GM12878 (cell line): ENCODE data around the gene RNU5B-1. TPM values are rescaled to one million over a fixed set of nuclear protein-coding genes. Genes with fewer than 3 reads are reported as not detected.

Source experiments
- ATAC-seq: fragments of 200-7000 bp; cut with Tn5 transposase; 3 replicates; pipeline ENCODE4 v1.9.1; 2020; ENCODE audit warnings: mild to moderate bottlenecking, moderate library complexity
- BruUV-seq: library from RNA; stranded (reverse); fragments of 400-500 nt; replicated peaks from 2 replicates; lab custom pipeline; 2021; lab: Mats Ljungman, UMichigan
- CTCF ChIA-PET: fragments of 300-600 bp; sonication (Branson Sonifier 250); formaldehyde crosslinking; extraction: SDS; loops from one replicate; lab custom pipeline; 2021; ENCODE audit warnings: inconsistent platforms; lab: Yijun Ruan, JAX
- POLR2A ChIA-PET: fragments of 350-600 bp; formaldehyde crosslinking; extraction: SDS; loops from one replicate; lab custom pipeline; 2021; ENCODE audit warnings: inconsistent platforms; lab: Charles Lee
- RAD21 ChIA-PET: fragments of 300-600 bp; sonication (Branson Sonifier 250); formaldehyde crosslinking; loops from one replicate; lab custom pipeline; 2023; ENCODE audit warnings: antibody characterized with exemption; ENCODE audit not compliant: unreplicated experiment; lab: Charles Lee
- SMC1A ChIA-PET: fragments of 300-600 bp; sonication (Branson Sonifier 250); formaldehyde crosslinking; loops from one replicate; lab custom pipeline; 2023; ENCODE audit not compliant: unreplicated experiment, uncharacterized antibody; lab: Charles Lee
- DNase-seq: peaks from one replicate; pipeline ENCODE4 v3.0.0-alpha.2; 2011; ENCODE audit warnings: low read depth, low spot score
- FAIRE-seq: peaks from 3 replicates; lab custom pipeline; 2011; peaks lifted over from hg19 to GRCh38; lab: Jason Lieb, UNC
- H2AFZ ChIP-seq: 2 replicates; pipeline ENCODE4 v1.6.0; 2011; ENCODE audit warnings: low read depth, low read length, control low read depth; ENCODE audit not compliant: control insufficient read depth
- H3K27ac ChIP-seq: 2 replicates; pipeline ENCODE4 v1.5.1; 2011; ENCODE audit warnings: control low read depth; ENCODE audit not compliant: control insufficient read depth, insufficient read depth
- H3K27me3 ChIP-seq, 2 experiments: replicated peaks in 1 of 2; 2 replicates each; pipeline versions ENCODE4 v1.6.0 to v1.6.1; 2011; ENCODE audit warnings: low read length in 1 of 2; ENCODE audit not compliant: control insufficient read depth in 2 of 2, insufficient read depth in 2 of 2
- H3K36me3 ChIP-seq, 2 experiments: 2 replicates each; pipeline ENCODE4 v1.5.1; 2011; ENCODE audit warnings: low read length in 1 of 2; ENCODE audit not compliant: control insufficient read depth in 2 of 2, insufficient read depth in 2 of 2
- H3K4me1 ChIP-seq: 2 replicates; pipeline ENCODE4 v1.6.1; 2011; ENCODE audit warnings: mild to moderate bottlenecking, low read length, moderate library complexity, mixed read lengths; ENCODE audit not compliant: control insufficient read depth, insufficient read depth
- H3K4me2 ChIP-seq: 2 replicates; pipeline ENCODE4 v1.6.0; 2011; ENCODE audit warnings: control low read depth; ENCODE audit not compliant: control insufficient read depth, insufficient read depth
- H3K4me3 ChIP-seq: fragments of 200-600 bp; sonication (generic); 2 replicates; pipeline ENCODE4 v1.5.1; 2016
- H3K79me2 ChIP-seq: 2 replicates; pipeline ENCODE4 v1.6.0; 2011; ENCODE audit warnings: low read length; ENCODE audit not compliant: control insufficient read depth, insufficient read depth
- H3K9ac ChIP-seq: 2 replicates; pipeline ENCODE4 v1.8.0; 2011; ENCODE audit warnings: low read length, control low read depth, mixed read lengths; ENCODE audit not compliant: control insufficient read depth, insufficient read depth
- H3K9me3 ChIP-seq: replicated peaks from 3 replicates; pipeline ENCODE4 v1.5.1; 2011; ENCODE audit warnings: mild to moderate bottlenecking, low read length; ENCODE audit not compliant: control insufficient read depth, insufficient read depth
- H4K20me1 ChIP-seq: 2 replicates; pipeline ENCODE4 v1.6.0; 2011; ENCODE audit not compliant: control insufficient read depth, insufficient read depth
- BACH1 ChIP-seq: fragments of 450-650 bp; IDR thresholded peaks from 2 replicates; pipeline ENCODE4 v1.6.1; 2017; ENCODE audit warnings: mild to moderate bottlenecking, borderline replicate concordance
- BRCA1 ChIP-seq: IDR thresholded peaks from 2 replicates; pipeline ENCODE4 v1.6.1; 2011; ENCODE audit warnings: low read depth, low read length, improper control_type of control experiment
- EGR1 ChIP-seq, 2 experiments: IDR thresholded peaks; 1 replicate in 1 of 2; 2 replicates in 1 of 2; pipeline ENCODE4 v1.6.1; 2011 to 2012; ENCODE audit warnings: low read depth in 2 of 2, low read length in 2 of 2, borderline replicate concordance in 1 of 2, mild to moderate bottlenecking in 1 of 2, moderate library complexity in 1 of 2
- HDGF ChIP-seq: fragments of 450-650 bp; IDR thresholded peaks from 2 replicates; pipeline ENCODE4 v1.6.1; 2016; ENCODE audit warnings: antibody characterized with exemption
- POLR2A ChIP-seq: IDR thresholded peaks from 2 replicates; pipeline ENCODE4 v1.6.1; 2011; ENCODE audit warnings: low read depth, mild to moderate bottlenecking, low read length
- POLR2AphosphoS2 ChIP-seq: IDR thresholded peaks from 2 replicates; pipeline ENCODE4 v1.6.1; 2011; ENCODE audit warnings: low read depth, mild to moderate bottlenecking, low read length, improper control_type of control experiment, moderate library complexity
- ZBED1 ChIP-seq: IDR thresholded peaks from 2 replicates; pipeline ENCODE4 v1.6.1; 2016; ENCODE audit warnings: borderline replicate concordance
- ZSCAN29 ChIP-seq: fragments of 450-650 bp; IDR thresholded peaks from 2 replicates; pipeline ENCODE4 v1.6.1; 2017; ENCODE audit warnings: mild to moderate bottlenecking, moderate library complexity
- WGBS: methylation state at CpG from one replicate; pipeline ENCODE4 v1.1.6; 2016; ENCODE audit warnings: low lambda C conversion rate; ENCODE audit not compliant: insufficient replicate concordance, insufficient coverage; ENCODE audit errors: missing lambda C conversion rate; 5-methylcytosine and 5-hydroxymethylcytosine counted together
- in situ Hi-C: fragments of 300-500 bp; cut with MboI; formaldehyde crosslinking; loops from 9 replicates; pipeline ENCODE4 v1.14.3; 2018; ENCODE audit warnings: mixed read lengths
- intact Hi-C: fragments of 100-400 bp; cut with micrococcal nuclease; formaldehyde crosslinking; loops from one replicate; pipeline ENCODE4 v1.14.2; 2022; ENCODE audit not compliant: unreplicated experiment
- polyA plus RNA-seq, 11 experiments: library from polyadenylated mRNA; depleted of rRNA in 4 of 11; unstranded in 6 of 11; stranded (reverse) in 5 of 11; fragments of >200 nt; fragmentation: Nextera tagmentation in 4 of 11; fragmentation: Illumina TruSeq in 1 of 11; extraction: Ambion mirVana in 4 of 11; extraction: Trizol in 1 of 11; gene quantifications; 1 replicate in 1 of 11; 2 replicates in 10 of 11; pipeline versions ENCODE4 v1.2.1 to v1.2.3, GENCODE V29; 2011 to 2016; ENCODE audit warnings: inconsistent platforms in 2 of 11, missing spikeins in 2 of 11, low read depth in 1 of 11
- total RNA-seq, 4 experiments: library from RNA; depleted of rRNA in 3 of 4; stranded (reverse); fragments of >200 nt in 3 of 4; fragmentation: Illumina TruSeq in 1 of 4; extraction: Trizol in 1 of 4; gene quantifications; 2 replicates each; pipeline versions ENCODE4 v1.2.1 to v1.2.3, GENCODE V29; 2013 to 2021

The RNU5B-1 gene
- total and polyA plus RNA-seq, 10 of the 15 experiments (the other 5 are each of a cell fraction or from before 2014, with no cell fraction given), result 19.1 TPM; not detected in 9

DNA sequence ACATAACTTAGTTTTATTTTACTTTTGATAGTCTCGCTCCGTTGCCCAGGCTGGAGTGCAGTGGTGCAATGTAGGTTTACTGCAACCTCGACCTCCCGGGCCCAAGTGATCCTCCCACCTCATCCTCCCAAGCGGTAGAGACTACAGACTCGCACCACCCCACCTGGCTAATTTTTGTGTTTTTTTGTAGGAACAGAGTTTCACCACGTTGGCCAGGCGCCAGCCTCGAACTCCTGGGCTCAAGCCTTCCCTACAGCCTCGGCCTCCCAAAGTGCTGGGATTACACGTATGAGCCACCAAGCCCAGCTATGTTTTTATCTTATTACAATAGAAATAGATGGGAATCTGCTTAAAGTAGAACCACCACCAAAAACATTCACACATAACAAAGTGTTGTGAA, 5.7 kb upstream of the RNU5B-1 start (continued):
- TF ChIP-seq BACH1 (no peak), POLR2AphosphoS2 (no peak), ZSCAN29 (no peak), HDGF (no peak), BRCA1 (no peak), ZBED1 (no peak)

DNA sequence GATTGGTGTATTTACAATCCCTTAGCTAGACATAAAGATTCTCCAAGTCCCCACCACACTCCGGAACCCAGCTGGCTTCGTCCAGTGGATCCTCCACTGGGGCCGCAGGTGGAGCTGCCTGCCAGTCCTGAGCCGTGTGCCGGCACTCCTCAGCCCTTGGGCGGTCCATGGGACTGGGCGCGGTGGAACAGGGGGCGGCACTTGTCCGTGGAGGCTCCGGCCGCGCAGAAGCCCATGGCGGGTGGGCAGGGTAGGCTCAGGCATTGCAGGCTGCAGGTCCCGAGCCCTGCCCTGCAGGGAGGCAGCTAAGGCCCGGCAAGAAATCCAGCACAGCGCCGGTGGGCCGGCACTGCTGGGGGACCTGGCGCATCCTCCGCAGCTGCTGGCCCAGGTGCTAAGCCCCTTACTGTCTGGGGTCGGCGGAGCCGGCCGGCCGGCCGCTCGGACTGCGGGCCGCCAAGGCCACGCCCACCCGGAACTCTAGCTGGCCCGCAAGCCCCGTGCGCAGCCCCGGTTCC, 3.5 kb upstream of the RNU5B-1 start:
- Histone ChIP-seq H3K4me1 (peaks cover 12% of the 10 kb centered on the region), H4K20me1 (no peaks in the 10 kb centered on the region), H3K36me3 (no peaks in the 10 kb centered on the region), H3K9me3 (no peaks in the 10 kb centered on the region; the same call in 2 of the 3 replicates), H3K4me3 (no peak overlapping the region), H3K9ac (no peak overlapping the region), H3K79me2 (no peaks in the 10 kb centered on the region), H3K27ac (no peak overlapping the region), H2AFZ (no peak overlapping the region), H3K4me2 (no peak overlapping the region), H3K27me3 (no peaks in the 10 kb centered on the region)
- RAD21 ChIA-PET, result interaction anchor here (1.3 to 1.7 kb wide), 3 partner anchors 14 to 267 kb away, joined by 3 to 9 read pairs (median 4); partner anchors contain the start of genes CLPX and PARP16
- CTCF ChIA-PET, result interaction anchor here (0.6 to 2.5 kb wide), 2 partner anchors 113 to 267 kb away, joined by 3 to 9 read pairs; no protein-coding TSS in a partner anchor
- 95% methylated on average over 35 of the region's 36 CpGs for WGBS
- no peak for DNase-seq
- POLR2A ChIA-PET, result interaction anchor here (0.6 to 2.4 kb wide), 4 partner anchors 15 to 487 kb away, joined by 3 to 11 read pairs (median 4); partner anchors contain the start of gene PARP16
- intact Hi-C loops, result loop anchor here (5.0 kb wide), 2 partner anchors 409 to 491 kb away; partner anchors contain the start of gene DENND4A
- ATAC-seq, result no peak
- no TSS peak for BruUV-seq
- TF ChIP-seq POLR2A, result no peak
- no peak for TF ChIP-seq EGR1 (IDR thresholded peaks at IDR 0.05; ENCODE audit: borderline replicate concordance in 1 of 2, low read depth in 2 of 2, low read length in 2 of 2)
- TF ChIP-seq, all 136 proteins: peak for 0
- SMC1A ChIA-PET, result interaction anchor here (1.6 to 2.6 kb wide), 4 partner anchors 13 to 246 kb away, joined by 6 to 11 read pairs (median 10); partner anchors contain the start of gene CLPX
- in situ Hi-C loops, result no loop called here
- FAIRE-seq, result no peak
